ENCODE results near the gene TMLHE.
"Not testable (repeated sequence)": the region's sequence is repeated elsewhere in the genome, so short reads cannot be mapped to it uniquely, and the experiment has no call there.

Gene TMLHE

GRCh38 chrX:155477136-155477535 lies 135.6 kb downstream of the TMLHE start:
- H3K23ac ChIP-seq (ENCODE audit: low read length in 2 of 2); H3K14ac ChIP-seq (ENCODE audit: low read length in 2 of 2); H3K79me1 ChIP-seq (replicated peaks; ENCODE audit: low read length, poor library complexity, severe bottlenecking); H2AFZ ChIP-seq (ENCODE audit: low read depth, low read length); H3K4me1 ChIP-seq (ENCODE audit: control insufficient read depth, insufficient read depth, low read depth, low read length); H4K91ac ChIP-seq (ENCODE audit: low read length); H2BK5ac ChIP-seq (ENCODE audit: low read depth, low read length, poor library complexity, severe bottlenecking); H2BK15ac ChIP-seq (ENCODE audit: low read depth, poor library complexity, severe bottlenecking); H4K8ac ChIP-seq (ENCODE audit: low read length); H3K4me2 ChIP-seq (ENCODE audit: low read length, poor library complexity, severe bottlenecking); H3K18ac ChIP-seq (ENCODE audit: low read depth in 1 of 2, low read length in 2 of 2); H3K9ac ChIP-seq (ENCODE audit: low read length); H3K36me3 ChIP-seq (ENCODE audit: control insufficient read depth in 1 of 2, insufficient read depth in 2 of 2, low read depth in 1 of 2, low read length in 2 of 2); H2BK12ac ChIP-seq (ENCODE audit: low read length in 2 of 2); H3K9me3 ChIP-seq (ENCODE audit: control insufficient read depth, low read length); H3K4ac ChIP-seq (ENCODE audit: low read depth in 1 of 2, low read length in 2 of 2); H2BK120ac ChIP-seq (ENCODE audit: low read depth, low read length); DNase-seq; H3K27me3 ChIP-seq (ENCODE audit: control insufficient read depth in 1 of 2, insufficient read depth in 1 of 2, low read length in 2 of 2); H2AK5ac ChIP-seq (ENCODE audit: low read length, severe bottlenecking); H3K27ac ChIP-seq (ENCODE audit: low read length, poor library complexity, severe bottlenecking); H3K4me3 ChIP-seq (ENCODE audit: insufficient read depth in 1 of 2, low read depth in 1 of 2, low read length in 2 of 2): not testable (repeated sequence)
- no CpG with 5 or more reads among the region's 7 CpGs for WGBS

GRCh38 chrX:155466269-155466938 lies 146.3 kb downstream of the TMLHE start:
- not testable (repeated sequence) for H2BK15ac ChIP-seq (ENCODE audit: low read depth, poor library complexity, severe bottlenecking); H2AFZ ChIP-seq (ENCODE audit: low read depth, low read length); H3K4me2 ChIP-seq (ENCODE audit: low read length, poor library complexity, severe bottlenecking); H3K9me3 ChIP-seq (ENCODE audit: control insufficient read depth, low read length); DNase-seq; H3K14ac ChIP-seq (ENCODE audit: low read length in 2 of 2); H2AK5ac ChIP-seq (ENCODE audit: low read length, severe bottlenecking); H3K36me3 ChIP-seq (ENCODE audit: control insufficient read depth in 1 of 2, insufficient read depth in 2 of 2, low read depth in 1 of 2, low read length in 2 of 2); H3K4me3 ChIP-seq (ENCODE audit: insufficient read depth in 1 of 2, low read depth in 1 of 2, low read length in 2 of 2); H4K91ac ChIP-seq (ENCODE audit: low read length); H4K8ac ChIP-seq (ENCODE audit: low read length); H2BK120ac ChIP-seq (ENCODE audit: low read depth, low read length); H2BK12ac ChIP-seq (ENCODE audit: low read length in 2 of 2); H3K23ac ChIP-seq (ENCODE audit: low read length in 2 of 2); H3K4ac ChIP-seq (ENCODE audit: low read depth in 1 of 2, low read length in 2 of 2); H3K4me1 ChIP-seq (ENCODE audit: control insufficient read depth, insufficient read depth, low read depth, low read length); H3K18ac ChIP-seq (ENCODE audit: low read depth in 1 of 2, low read length in 2 of 2); H3K27ac ChIP-seq (ENCODE audit: low read length, poor library complexity, severe bottlenecking); H2BK5ac ChIP-seq (ENCODE audit: low read depth, low read length, poor library complexity, severe bottlenecking); H3K9ac ChIP-seq (ENCODE audit: low read length); H3K79me1 ChIP-seq (replicated peaks; ENCODE audit: low read length, poor library complexity, severe bottlenecking); H3K27me3 ChIP-seq (ENCODE audit: control insufficient read depth in 1 of 2, insufficient read depth in 1 of 2, low read length in 2 of 2)
- no CpG with 5 or more reads among the region's 9 CpGs for WGBS

GRCh38 chrX:155460501-155460900 lies 152.3 kb downstream of the TMLHE start:
- H3K9me3 ChIP-seq (ENCODE audit: control insufficient read depth, low read length); H3K4me2 ChIP-seq (ENCODE audit: low read length, poor library complexity, severe bottlenecking); H3K9ac ChIP-seq (ENCODE audit: low read length); H2BK5ac ChIP-seq (ENCODE audit: low read depth, low read length, poor library complexity, severe bottlenecking); H3K36me3 ChIP-seq (ENCODE audit: control insufficient read depth in 1 of 2, insufficient read depth in 2 of 2, low read depth in 1 of 2, low read length in 2 of 2); H3K14ac ChIP-seq (ENCODE audit: low read length in 2 of 2); H3K23ac ChIP-seq (ENCODE audit: low read length in 2 of 2); H2BK120ac ChIP-seq (ENCODE audit: low read depth, low read length); H3K4me1 ChIP-seq (ENCODE audit: control insufficient read depth, insufficient read depth, low read depth, low read length); H4K91ac ChIP-seq (ENCODE audit: low read length); H2BK12ac ChIP-seq (ENCODE audit: low read length in 2 of 2); H3K4ac ChIP-seq (ENCODE audit: low read depth in 1 of 2, low read length in 2 of 2); H3K27ac ChIP-seq (ENCODE audit: low read length, poor library complexity, severe bottlenecking); H3K27me3 ChIP-seq (ENCODE audit: control insufficient read depth in 1 of 2, insufficient read depth in 1 of 2, low read length in 2 of 2); H2AK5ac ChIP-seq (ENCODE audit: low read length, severe bottlenecking); H3K79me1 ChIP-seq (replicated peaks; ENCODE audit: low read length, poor library complexity, severe bottlenecking); H3K4me3 ChIP-seq (ENCODE audit: insufficient read depth in 1 of 2, low read depth in 1 of 2, low read length in 2 of 2); H2AFZ ChIP-seq (ENCODE audit: low read depth, low read length); H3K18ac ChIP-seq (ENCODE audit: low read depth in 1 of 2, low read length in 2 of 2); DNase-seq; H4K8ac ChIP-seq (ENCODE audit: low read length); H2BK15ac ChIP-seq (ENCODE audit: low read depth, poor library complexity, severe bottlenecking): not testable (repeated sequence)
- WGBS = no CpG with 5 or more reads among the region's 8 CpGs

- not testable (repeated sequence) for H2AFZ ChIP-seq (ENCODE audit: low read depth, low read length); H4K91ac ChIP-seq (ENCODE audit: low read length); H3K9me3 ChIP-seq (ENCODE audit: control insufficient read depth, low read length); H3K27ac ChIP-seq (ENCODE audit: low read length, poor library complexity, severe bottlenecking); H2BK12ac ChIP-seq (ENCODE audit: low read length in 2 of 2); H3K79me1 ChIP-seq (replicated peaks; ENCODE audit: low read length, poor library complexity, severe bottlenecking); H2BK5ac ChIP-seq (ENCODE audit: low read depth, low read length, poor library complexity, severe bottlenecking); H2AK5ac ChIP-seq (ENCODE audit: low read length, severe bottlenecking); H3K4me2 ChIP-seq (ENCODE audit: low read length, poor library complexity, severe bottlenecking); H3K27me3 ChIP-seq (ENCODE audit: control insufficient read depth in 1 of 2, insufficient read depth in 1 of 2, low read length in 2 of 2); DNase-seq; H2BK120ac ChIP-seq (ENCODE audit: low read depth, low read length); H3K23ac ChIP-seq (ENCODE audit: low read length in 2 of 2); H3K36me3 ChIP-seq (ENCODE audit: control insufficient read depth in 1 of 2, insufficient read depth in 2 of 2, low read depth in 1 of 2, low read length in 2 of 2); H3K4me3 ChIP-seq (ENCODE audit: insufficient read depth in 1 of 2, low read depth in 1 of 2, low read length in 2 of 2); H3K9ac ChIP-seq (ENCODE audit: low read length); H3K14ac ChIP-seq (ENCODE audit: low read length in 2 of 2); H3K4ac ChIP-seq (ENCODE audit: low read depth in 1 of 2, low read length in 2 of 2); H2BK15ac ChIP-seq (ENCODE audit: low read depth, poor library complexity, severe bottlenecking); H4K8ac ChIP-seq (ENCODE audit: low read length); H3K18ac ChIP-seq (ENCODE audit: low read depth in 1 of 2, low read length in 2 of 2); H3K4me1 ChIP-seq (ENCODE audit: control insufficient read depth, insufficient read depth, low read depth, low read length)
- no CpG with 5 or more reads among the region's 51 CpGs for WGBS
Observed at GRCh38 chrX:155458471-155458870, 154.3 kb downstream of the TMLHE start, which contains the start of gene F8A3. Gene F8A3, minus strand, starts transcription at chrX:155458620. Its CDS starts 20 bp downstream, at chrX:155458600.

All from mesenchymal stem cell (in vitro differentiated cells and primary cell).